C4-2B (cell line): ENCODE data around the gene RNU1-4.
"Not testable (repeated sequence)": the region's sequence is repeated elsewhere in the genome, so short reads cannot be mapped to it uniquely, and the experiment has no call there.

ENCODE experiments used
- ZFX ChIP-seq: fragments of 450-650 bp; IDR thresholded peaks from 2 replicates; pipeline ENCODE4 v1.6.1; 2017
- TF ChIP-seq, protein P1 (sequence below): fragments of 450-650 bp; conservative IDR thresholded peaks from 2 replicates; pipeline ENCODE4 v1.5.1; 2017; ENCODE audit warnings: mild to moderate bottlenecking

DNA sequence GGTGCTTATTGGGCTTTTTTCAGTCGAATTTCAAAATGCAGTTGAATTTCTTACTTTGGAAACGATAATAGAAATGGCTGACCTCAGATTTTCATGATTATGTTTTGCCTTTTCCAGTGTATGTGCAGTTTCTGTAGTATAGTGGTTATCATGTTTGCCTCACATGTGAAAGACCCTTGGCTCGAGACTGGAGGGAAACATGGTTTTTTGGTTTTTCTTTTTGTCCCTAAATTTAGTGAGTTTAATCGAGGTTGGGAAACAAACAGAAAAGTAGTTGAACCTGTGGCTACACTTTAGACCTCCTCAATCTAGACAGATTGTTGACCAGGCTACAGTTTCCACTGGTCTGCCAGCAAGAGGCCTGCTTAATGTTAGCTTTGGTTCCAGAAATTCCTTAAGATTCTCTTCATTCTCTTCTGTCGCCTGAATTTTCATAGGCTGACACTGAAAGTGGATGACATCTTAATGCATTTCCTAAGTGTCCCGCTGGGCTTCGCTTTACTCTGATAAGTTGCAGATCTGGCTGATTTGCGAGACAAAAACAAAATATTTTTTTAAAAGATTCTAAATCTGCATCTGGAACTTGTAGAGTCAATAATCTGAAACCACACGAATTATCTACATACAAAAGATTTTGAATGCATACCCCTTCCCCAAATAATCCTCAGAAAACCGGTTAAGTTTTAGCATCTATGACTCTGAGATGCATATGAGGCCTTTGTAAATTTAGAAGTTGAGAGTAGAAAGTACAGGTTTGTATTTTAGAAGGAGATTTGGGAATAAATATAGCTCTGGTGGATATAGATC, 14.7 kb upstream of the RNU1-4 start:
- TF ChIP-seq, protein P1, sequence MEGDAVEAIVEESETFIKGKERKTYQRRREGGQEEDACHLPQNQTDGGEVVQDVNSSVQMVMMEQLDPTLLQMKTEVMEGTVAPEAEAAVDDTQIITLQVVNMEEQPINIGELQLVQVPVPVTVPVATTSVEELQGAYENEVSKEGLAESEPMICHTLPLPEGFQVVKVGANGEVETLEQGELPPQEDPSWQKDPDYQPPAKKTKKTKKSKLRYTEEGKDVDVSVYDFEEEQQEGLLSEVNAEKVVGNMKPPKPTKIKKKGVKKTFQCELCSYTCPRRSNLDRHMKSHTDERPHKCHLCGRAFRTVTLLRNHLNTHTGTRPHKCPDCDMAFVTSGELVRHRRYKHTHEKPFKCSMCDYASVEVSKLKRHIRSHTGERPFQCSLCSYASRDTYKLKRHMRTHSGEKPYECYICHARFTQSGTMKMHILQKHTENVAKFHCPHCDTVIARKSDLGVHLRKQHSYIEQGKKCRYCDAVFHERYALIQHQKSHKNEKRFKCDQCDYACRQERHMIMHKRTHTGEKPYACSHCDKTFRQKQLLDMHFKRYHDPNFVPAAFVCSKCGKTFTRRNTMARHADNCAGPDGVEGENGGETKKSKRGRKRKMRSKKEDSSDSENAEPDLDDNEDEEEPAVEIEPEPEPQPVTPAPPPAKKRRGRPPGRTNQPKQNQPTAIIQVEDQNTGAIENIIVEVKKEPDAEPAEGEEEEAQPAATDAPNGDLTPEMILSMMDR: not testable (repeated sequence)
- not testable (repeated sequence) for TF ChIP-seq ZFX
